Gastrocnemius medialis (tissue), 4 donors: ENCODE measurements around the gene SIK3.

Source experiments
- POLR2A ChIP-seq, 2 donors: fragments of 450-650 bp; IDR thresholded peaks; one replicate each; pipeline ENCODE4 v1.6.1; 2017; ENCODE audit warnings: antibody characterized with exemption in 2 of 2, mild to moderate bottlenecking in 2 of 2, moderate library complexity in 2 of 2
- TF ChIP-seq, protein P1 (sequence below), 5 experiments: fragments of 450-650 bp in 3 of 5; fragments of 200-600 bp in 2 of 5; sonication (generic) in 2 of 5; IDR thresholded peaks in 4 of 5; conservative IDR thresholded peaks in 1 of 5; 1 replicate in 4 of 5; 2 replicates in 1 of 5; pipeline ENCODE4 v1.5.1; 2016 to 2019; ENCODE audit warnings: antibody characterized with exemption in 5 of 5, mild to moderate bottlenecking in 3 of 5, moderate library complexity in 3 of 5

GRCh38 chr11:117072517-117073461, 25.4 kb downstream of the SIK3 start:
- TF ChIP-seq, protein P1, sequence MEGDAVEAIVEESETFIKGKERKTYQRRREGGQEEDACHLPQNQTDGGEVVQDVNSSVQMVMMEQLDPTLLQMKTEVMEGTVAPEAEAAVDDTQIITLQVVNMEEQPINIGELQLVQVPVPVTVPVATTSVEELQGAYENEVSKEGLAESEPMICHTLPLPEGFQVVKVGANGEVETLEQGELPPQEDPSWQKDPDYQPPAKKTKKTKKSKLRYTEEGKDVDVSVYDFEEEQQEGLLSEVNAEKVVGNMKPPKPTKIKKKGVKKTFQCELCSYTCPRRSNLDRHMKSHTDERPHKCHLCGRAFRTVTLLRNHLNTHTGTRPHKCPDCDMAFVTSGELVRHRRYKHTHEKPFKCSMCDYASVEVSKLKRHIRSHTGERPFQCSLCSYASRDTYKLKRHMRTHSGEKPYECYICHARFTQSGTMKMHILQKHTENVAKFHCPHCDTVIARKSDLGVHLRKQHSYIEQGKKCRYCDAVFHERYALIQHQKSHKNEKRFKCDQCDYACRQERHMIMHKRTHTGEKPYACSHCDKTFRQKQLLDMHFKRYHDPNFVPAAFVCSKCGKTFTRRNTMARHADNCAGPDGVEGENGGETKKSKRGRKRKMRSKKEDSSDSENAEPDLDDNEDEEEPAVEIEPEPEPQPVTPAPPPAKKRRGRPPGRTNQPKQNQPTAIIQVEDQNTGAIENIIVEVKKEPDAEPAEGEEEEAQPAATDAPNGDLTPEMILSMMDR (IDR thresholded peaks at IDR 0.05 in 4 of 5, conservative IDR thresholded peaks at IDR 0.05 in 1 of 5): no peak
- TF ChIP-seq POLR2A (IDR thresholded peaks at IDR 0.05): no peak
